KOPT-K1 (cell line): ENCODE results near the gene ETF1.
A peak's percentile ranks its signal among the peaks of the same experiment; 100 is the strongest.

Source experiments
- H3K27ac ChIP-seq: fragments of 200-600 bp; sonication (generic); 2 replicates; pipeline ENCODE4 v1.5.1; 2016; ENCODE audit warnings: antibody characterized with exemption, mild to moderate bottlenecking, low read depth, low read length; ENCODE audit not compliant: poor library complexity, severe bottlenecking
- H3K36me3 ChIP-seq: fragments of 200-600 bp; sonication (generic); 2 replicates; pipeline ENCODE4 v1.5.1; 2017; ENCODE audit warnings: antibody characterized with exemption, mild to moderate bottlenecking, low read length, moderate library complexity; ENCODE audit not compliant: insufficient read depth
- H3K9me3 ChIP-seq: fragments of 200-600 bp; sonication (generic); 2 replicates; pipeline ENCODE4 v1.5.1; 2017; ENCODE audit warnings: antibody characterized with exemption, low read length, mild to moderate bottlenecking; ENCODE audit not compliant: insufficient read depth, poor library complexity, severe bottlenecking

Gene ETF1

GRCh38 chr5:138542956-138543729, at the start of gene ETF1:
TSS of gene ETF1 (minus strand) at chr5:138543236. CDS start at chr5:138542918, 318 bp downstream.
- peak within 1 kb of the TSS; percentile 93 for H3K27ac ChIP-seq
- H3K36me3 ChIP-seq = peaks cover 33% of the 10 kb centered on the region
- H3K9me3 ChIP-seq = no peaks in the 10 kb centered on the region

- Histone ChIP-seq H3K27ac (no peak overlapping the region), H3K9me3 (no peaks in the 10 kb centered on the region), H3K36me3 (no peaks in the 10 kb centered on the region)
These were observed 45.2 kb upstream of the ETF1 start for GRCh38 chr5:138588013-138588788.

- Histone ChIP-seq H3K36me3 (no peaks in the 10 kb centered on the region), H3K9me3 (no peaks in the 10 kb centered on the region), H3K27ac (no peak overlapping the region)
These were observed 42.1 kb upstream of the ETF1 start for GRCh38 chr5:138585157-138585556.

- Histone ChIP-seq H3K27ac (no peak overlapping the region), H3K36me3 (no peaks in the 10 kb centered on the region), H3K9me3 (no peaks in the 10 kb centered on the region)
These were observed 41.1 kb upstream of the ETF1 start for GRCh38 chr5:138583984-138584637.

- Histone ChIP-seq H3K27ac (no peak overlapping the region), H3K36me3 (no peaks in the 10 kb centered on the region), H3K9me3 (no peaks in the 10 kb centered on the region)
These were observed 39.9 kb upstream of the ETF1 start for GRCh38 chr5:138582959-138583358.

- H3K9me3 ChIP-seq = no peaks in the 10 kb centered on the region
- no peaks in the 10 kb centered on the region for H3K36me3 ChIP-seq
- H3K27ac ChIP-seq = no peak overlapping the region
These were observed 37.7 kb upstream of the ETF1 start for GRCh38 chr5:138580777-138581176.

GRCh38 chr5:138580001-138580400, 37.0 kb upstream of the ETF1 start:
- Histone ChIP-seq H3K9me3 (no peaks in the 10 kb centered on the region), H3K36me3 (no peaks in the 10 kb centered on the region), H3K27ac (no peak overlapping the region)

- no peaks in the 10 kb centered on the region for H3K36me3 ChIP-seq
- H3K9me3 ChIP-seq = no peaks in the 10 kb centered on the region
- no peak overlapping the region for H3K27ac ChIP-seq
These were observed 36.5 kb upstream of the ETF1 start for GRCh38 chr5:138579517-138579863.

- no peak overlapping the region for H3K27ac ChIP-seq
- no peaks in the 10 kb centered on the region for H3K9me3 ChIP-seq
- H3K36me3 ChIP-seq = peaks cover 14% of the 10 kb centered on the region
These were observed 34.4 kb upstream of the ETF1 start for GRCh38 chr5:138577452-138577851.

- peak within 1 kb of the TSS; percentile 99 for H3K27ac ChIP-seq
- peaks cover 35% of the 10 kb centered on the region for H3K36me3 ChIP-seq
- H3K9me3 ChIP-seq = no peaks in the 10 kb centered on the region
These were observed 32.4 kb upstream of the ETF1 start, which contains the start of gene HSPA9 for GRCh38 chr5:138575194-138576015. TSS of gene HSPA9 (minus strand) at chr5:138575401. CDS start at chr5:138575318, 83 bp downstream.

GRCh38 chr5:138574744-138575193, 31.7 kb upstream of the ETF1 start:
- Histone ChIP-seq H3K27ac (peak overlapping the region; percentile 99), H3K9me3 (no peaks in the 10 kb centered on the region), H3K36me3 (peaks cover 41% of the 10 kb centered on the region)

- Histone ChIP-seq H3K36me3 (peaks cover 47% of the 10 kb centered on the region), H3K27ac (peak overlapping the region; percentile 99), H3K9me3 (no peaks in the 10 kb centered on the region)
These were observed 31.1 kb upstream of the ETF1 start for GRCh38 chr5:138573949-138574670.

- Histone ChIP-seq H3K9me3 (no peaks in the 10 kb centered on the region), H3K36me3 (peaks cover 56% of the 10 kb centered on the region), H3K27ac (no peak overlapping the region)
These were observed 30.2 kb upstream of the ETF1 start for GRCh38 chr5:138573223-138573622.

- Histone ChIP-seq H3K36me3 (peaks cover 80% of the 10 kb centered on the region), H3K27ac (no peak overlapping the region)
These were observed 27.8 kb upstream of the ETF1 start for GRCh38 chr5:138570871-138571270.

More at GRCh38 chr5:138570871-138571270, 27.8 kb upstream of the ETF1 start:
- H3K9me3 ChIP-seq = no peaks in the 10 kb centered on the region
